Measurements from ENCODE around the gene FMR1.

Gene FMR1

GRCh38 chrX:147920161-147920666 lies 8.5 kb downstream of the FMR1 start:
- Histone ChIP-seq H3K9ac (ENCODE audit: low read depth, low read length) (no peak overlapping the region), H3K4me1 (ENCODE audit: control insufficient read depth, insufficient read depth, low read length) (peaks cover 3% of the 10 kb centered on the region), H3K4me3 (ENCODE audit: low read depth, low read length) (no peak overlapping the region), H3K36me3 (ENCODE audit: control insufficient read depth, insufficient read depth, low read length) (no peaks in the 10 kb centered on the region), H3K27me3 (ENCODE audit: control insufficient read depth, insufficient read depth, low read length) (no peaks in the 10 kb centered on the region), H3K9me3 (ENCODE audit: control insufficient read depth, insufficient read depth, low read length) (no peaks in the 10 kb centered on the region)

- Histone ChIP-seq H3K27me3 (ENCODE audit: control insufficient read depth, insufficient read depth, low read length) (no peaks in the 10 kb centered on the region), H3K9me3 (ENCODE audit: control insufficient read depth, insufficient read depth, low read length) (no peaks in the 10 kb centered on the region), H3K9ac (ENCODE audit: low read depth, low read length) (no peak overlapping the region), H3K36me3 (ENCODE audit: control insufficient read depth, insufficient read depth, low read length) (no peaks in the 10 kb centered on the region), H3K4me1 (ENCODE audit: control insufficient read depth, insufficient read depth, low read length) (peaks cover 3% of the 10 kb centered on the region), H3K4me3 (ENCODE audit: low read depth, low read length) (no peak overlapping the region)
These were observed 11.9 kb downstream of the FMR1 start for GRCh38 chrX:147923605-147924004.

DNA sequence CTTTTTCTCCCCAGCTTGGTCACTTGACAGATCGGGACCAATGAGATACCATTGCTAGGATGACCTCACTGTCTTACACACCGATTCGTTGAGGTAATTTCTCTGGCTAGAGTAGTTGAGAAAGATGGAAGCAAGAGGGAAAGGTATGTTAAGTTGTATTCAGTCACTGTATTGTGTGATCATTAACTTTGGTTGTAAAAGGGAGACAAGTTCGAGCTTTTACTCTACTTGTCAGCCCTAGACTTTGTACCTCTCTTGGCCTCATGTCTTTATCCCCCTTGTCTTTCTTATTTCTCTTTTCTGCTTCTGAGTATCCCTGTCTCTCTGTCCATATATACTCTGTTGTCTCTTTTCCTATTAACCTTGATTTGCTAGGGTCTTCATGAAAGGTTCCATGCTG lies 15.5 kb downstream of the FMR1 start:
- no peaks in the 10 kb centered on the region for H3K27me3 ChIP-seq (ENCODE audit: control insufficient read depth, insufficient read depth, low read length)
- H3K9ac ChIP-seq (ENCODE audit: low read depth, low read length) = no peak overlapping the region
- no peak overlapping the region for H3K4me3 ChIP-seq (ENCODE audit: low read depth, low read length)
- no peaks in the 10 kb centered on the region for H3K36me3 ChIP-seq (ENCODE audit: control insufficient read depth, insufficient read depth, low read length)
- H3K9me3 ChIP-seq (ENCODE audit: control insufficient read depth, insufficient read depth, low read length) = no peaks in the 10 kb centered on the region
- no peaks in the 10 kb centered on the region for H3K4me1 ChIP-seq (ENCODE audit: control insufficient read depth, insufficient read depth, low read length)

DNA sequence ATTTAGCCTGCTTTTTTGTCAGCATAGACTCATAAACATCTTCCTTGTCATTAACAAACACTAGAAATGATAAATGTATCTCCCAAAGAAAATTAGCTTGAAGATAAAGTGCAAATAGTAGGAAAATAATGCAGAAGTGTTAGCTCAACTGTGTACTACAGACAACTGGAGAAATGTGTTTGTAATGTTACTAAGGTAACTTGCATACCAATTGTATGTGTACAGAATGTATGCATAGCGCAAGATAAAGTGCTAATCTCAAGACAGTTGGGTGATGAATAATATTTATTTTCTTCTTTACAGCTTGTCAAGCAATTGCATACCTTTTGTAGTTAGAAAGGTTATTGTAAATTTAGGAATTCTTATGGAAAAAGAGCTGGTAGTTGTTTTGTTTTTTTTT lies 22.1 kb downstream of the FMR1 start:
- Histone ChIP-seq H3K36me3 (ENCODE audit: control insufficient read depth, insufficient read depth, low read length) (no peaks in the 10 kb centered on the region), H3K9me3 (ENCODE audit: control insufficient read depth, insufficient read depth, low read length) (no peaks in the 10 kb centered on the region)

GRCh38 chrX:147935156-147935758 lies 23.5 kb downstream of the FMR1 start:
- no peaks in the 10 kb centered on the region for H3K4me1 ChIP-seq (ENCODE audit: control insufficient read depth, insufficient read depth, low read length)
- no peaks in the 10 kb centered on the region for H3K36me3 ChIP-seq (ENCODE audit: control insufficient read depth, insufficient read depth, low read length)
- no peak overlapping the region for H3K4me3 ChIP-seq (ENCODE audit: low read depth, low read length)
- no peaks in the 10 kb centered on the region for H3K27me3 ChIP-seq (ENCODE audit: control insufficient read depth, insufficient read depth, low read length)
- H3K9ac ChIP-seq (ENCODE audit: low read depth, low read length) = no peak overlapping the region
- H3K9me3 ChIP-seq (ENCODE audit: control insufficient read depth, insufficient read depth, low read length) = no peaks in the 10 kb centered on the region

More for the DNA sequence above, 22.1 kb downstream of the FMR1 start:
- no peak overlapping the region for H3K4me3 ChIP-seq (ENCODE audit: low read depth, low read length)
- H3K27me3 ChIP-seq (ENCODE audit: control insufficient read depth, insufficient read depth, low read length) = no peaks in the 10 kb centered on the region
- H3K9ac ChIP-seq (ENCODE audit: low read depth, low read length) = no peak overlapping the region
- H3K4me1 ChIP-seq (ENCODE audit: control insufficient read depth, insufficient read depth, low read length) = no peaks in the 10 kb centered on the region

GRCh38 chrX:147945286-147945685 lies 33.6 kb downstream of the FMR1 start:
- Histone ChIP-seq H3K27me3 (ENCODE audit: control insufficient read depth, insufficient read depth, low read length) (no peaks in the 10 kb centered on the region), H3K9ac (ENCODE audit: low read depth, low read length) (no peak overlapping the region), H3K4me3 (ENCODE audit: low read depth, low read length) (no peak overlapping the region), H3K36me3 (ENCODE audit: control insufficient read depth, insufficient read depth, low read length) (peaks cover 10% of the 10 kb centered on the region), H3K9me3 (ENCODE audit: control insufficient read depth, insufficient read depth, low read length) (no peaks in the 10 kb centered on the region), H3K4me1 (ENCODE audit: control insufficient read depth, insufficient read depth, low read length) (no peaks in the 10 kb centered on the region)

- no peak overlapping the region for H3K4me3 ChIP-seq (ENCODE audit: low read depth, low read length)
- no peaks in the 10 kb centered on the region for H3K27me3 ChIP-seq (ENCODE audit: control insufficient read depth, insufficient read depth, low read length)
- peaks cover 5% of the 10 kb centered on the region for H3K36me3 ChIP-seq (ENCODE audit: control insufficient read depth, insufficient read depth, low read length)
- no peaks in the 10 kb centered on the region for H3K4me1 ChIP-seq (ENCODE audit: control insufficient read depth, insufficient read depth, low read length)
- no peaks in the 10 kb centered on the region for H3K9me3 ChIP-seq (ENCODE audit: control insufficient read depth, insufficient read depth, low read length)
- H3K9ac ChIP-seq (ENCODE audit: low read depth, low read length) = no peak overlapping the region
These were observed 36.8 kb downstream of the FMR1 start for GRCh38 chrX:147948531-147948930.

- H3K27me3 ChIP-seq (ENCODE audit: control insufficient read depth, insufficient read depth, low read length) = no peaks in the 10 kb centered on the region
- peaks cover under 1% of the 10 kb centered on the region for H3K36me3 ChIP-seq (ENCODE audit: control insufficient read depth, insufficient read depth, low read length)
- H3K4me1 ChIP-seq (ENCODE audit: control insufficient read depth, insufficient read depth, low read length) = no peaks in the 10 kb centered on the region
- no peaks in the 10 kb centered on the region for H3K9me3 ChIP-seq (ENCODE audit: control insufficient read depth, insufficient read depth, low read length)
- no peak overlapping the region for H3K9ac ChIP-seq (ENCODE audit: low read depth, low read length)
- no peak overlapping the region for H3K4me3 ChIP-seq (ENCODE audit: low read depth, low read length)
These were observed 38.6 kb downstream of the FMR1 start for GRCh38 chrX:147950352-147950751.

- H3K4me3 ChIP-seq (ENCODE audit: low read depth, low read length) = no peak overlapping the region
- H3K27me3 ChIP-seq (ENCODE audit: control insufficient read depth, insufficient read depth, low read length) = no peaks in the 10 kb centered on the region
- no peak overlapping the region for H3K9ac ChIP-seq (ENCODE audit: low read depth, low read length)
- no peaks in the 10 kb centered on the region for H3K36me3 ChIP-seq (ENCODE audit: control insufficient read depth, insufficient read depth, low read length)
- H3K9me3 ChIP-seq (ENCODE audit: control insufficient read depth, insufficient read depth, low read length) = no peaks in the 10 kb centered on the region
- H3K4me1 ChIP-seq (ENCODE audit: control insufficient read depth, insufficient read depth, low read length) = no peaks in the 10 kb centered on the region
These were observed 42.3 kb downstream of the FMR1 start for GRCh38 chrX:147953976-147954375.

- H3K4me3 ChIP-seq (ENCODE audit: low read depth, low read length) = no peak overlapping the region
- H3K4me1 ChIP-seq (ENCODE audit: control insufficient read depth, insufficient read depth, low read length) = no peaks in the 10 kb centered on the region
- H3K9ac ChIP-seq (ENCODE audit: low read depth, low read length) = no peak overlapping the region
- H3K9me3 ChIP-seq (ENCODE audit: control insufficient read depth, insufficient read depth, low read length) = peaks cover 2% of the 10 kb centered on the region
- H3K27me3 ChIP-seq (ENCODE audit: control insufficient read depth, insufficient read depth, low read length) = no peaks in the 10 kb centered on the region
- no peaks in the 10 kb centered on the region for H3K36me3 ChIP-seq (ENCODE audit: control insufficient read depth, insufficient read depth, low read length)
These were observed 45.6 kb downstream of the FMR1 start for GRCh38 chrX:147957291-147957690.

- Histone ChIP-seq H3K36me3 (ENCODE audit: control insufficient read depth, insufficient read depth, low read length) (no peaks in the 10 kb centered on the region), H3K9ac (ENCODE audit: low read depth, low read length) (no peak overlapping the region), H3K27me3 (ENCODE audit: control insufficient read depth, insufficient read depth, low read length) (no peaks in the 10 kb centered on the region), H3K9me3 (ENCODE audit: control insufficient read depth, insufficient read depth, low read length) (peaks cover 2% of the 10 kb centered on the region), H3K4me3 (ENCODE audit: low read depth, low read length) (no peak overlapping the region), H3K4me1 (ENCODE audit: control insufficient read depth, insufficient read depth, low read length) (no peaks in the 10 kb centered on the region)
These were observed 46.6 kb downstream of the FMR1 start for GRCh38 chrX:147958291-147958690.

DNA sequence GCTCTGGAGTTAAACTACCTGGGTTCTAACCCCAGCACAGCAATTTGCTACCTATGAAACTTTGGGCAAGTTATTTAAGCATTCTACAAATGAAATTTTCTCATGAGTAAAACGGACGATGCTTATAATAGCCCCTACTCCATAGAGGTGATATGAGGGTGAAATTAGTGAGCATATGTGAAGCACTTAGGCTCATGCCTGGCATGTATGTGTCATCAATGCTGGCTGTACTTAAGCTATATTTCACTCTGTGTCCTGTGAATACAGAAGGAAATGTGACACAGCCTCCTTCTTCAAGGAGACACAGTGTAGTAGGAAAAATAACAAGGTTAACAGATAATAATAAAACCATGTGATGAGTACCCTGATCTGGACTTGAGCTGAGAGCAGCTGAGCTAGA lies 49.0 kb downstream of the FMR1 start:
- no peaks in the 10 kb centered on the region for H3K36me3 ChIP-seq (ENCODE audit: control insufficient read depth, insufficient read depth, low read length)
- no peaks in the 10 kb centered on the region for H3K4me1 ChIP-seq (ENCODE audit: control insufficient read depth, insufficient read depth, low read length)
- H3K27me3 ChIP-seq (ENCODE audit: control insufficient read depth, insufficient read depth, low read length) = no peaks in the 10 kb centered on the region
- H3K4me3 ChIP-seq (ENCODE audit: low read depth, low read length) = no peak overlapping the region
- H3K9me3 ChIP-seq (ENCODE audit: control insufficient read depth, insufficient read depth, low read length) = peaks cover 2% of the 10 kb centered on the region
- no peak overlapping the region for H3K9ac ChIP-seq (ENCODE audit: low read depth, low read length)
